ENCODE measurements around the gene EPHB1.

The EPHB1 gene

DNA sequence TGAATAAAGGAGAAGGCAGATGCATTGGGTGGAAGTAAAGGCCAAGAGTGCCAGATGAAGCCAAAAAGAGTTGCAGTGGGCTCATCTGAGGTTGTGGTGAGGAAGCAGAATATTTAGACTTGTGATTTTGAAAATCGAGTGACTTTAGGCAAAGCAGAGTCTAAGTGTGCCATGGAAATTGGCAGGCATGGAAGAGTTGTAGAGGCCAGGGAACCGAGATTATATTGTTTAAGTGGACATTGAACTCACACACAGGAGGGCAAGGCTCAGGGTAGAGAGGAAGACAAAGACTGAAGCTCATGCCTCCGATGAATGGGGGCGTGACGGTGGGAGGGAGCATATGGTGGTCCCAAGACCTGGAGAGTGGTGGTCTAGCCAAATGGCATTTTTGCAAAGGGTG, 347.5 kb downstream of the EPHB1 start:
- FAIRE-seq (no peak), DNase-seq (ENCODE audit: insufficient read length, low spot score) (no peak)
- TF ChIP-seq POLR2AphosphoS5 (IDR thresholded peaks at IDR 0.05; ENCODE audit: low read depth, low read length) (no peak), SPI1 (IDR thresholded peaks at IDR 0.05; ENCODE audit: low read depth, low read length) (no peak), POLR2A (IDR thresholded peaks at IDR 0.05; ENCODE audit: low read depth, low read length) (no peak), TAF1 (IDR thresholded peaks at IDR 0.05; ENCODE audit: low read depth, low read length) (no peak), POU2F2 (IDR thresholded peaks at IDR 0.05; ENCODE audit: low read depth, low read length) (no peak), PAX5 (IDR thresholded peaks at IDR 0.05; ENCODE audit: insufficient read depth, low read length, severe bottlenecking) (no peak)

DNA sequence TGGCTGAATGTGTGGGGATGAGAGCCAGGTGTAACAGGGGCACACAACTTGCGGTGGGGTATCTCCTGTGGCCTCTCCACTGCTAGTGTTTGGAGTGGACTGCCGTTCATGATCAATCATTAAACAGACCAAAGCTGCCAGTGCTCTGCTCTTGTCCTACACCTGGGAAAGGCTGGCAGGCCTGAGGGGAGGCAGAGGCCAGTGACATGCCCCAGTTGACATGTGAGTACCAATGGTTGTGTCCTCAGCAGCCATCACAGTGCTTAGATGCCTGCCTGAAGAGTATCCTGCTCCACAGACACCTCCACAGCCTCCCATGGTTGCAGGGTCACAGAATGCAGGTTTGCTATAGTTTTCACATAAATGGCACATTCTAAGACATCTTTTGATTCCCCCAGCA, 348.4 kb downstream of the EPHB1 start:
- DNase-seq (ENCODE audit: insufficient read length, low spot score) (no peak), FAIRE-seq (no peak)
- no peak for TF ChIP-seq SPI1 (IDR thresholded peaks at IDR 0.05; ENCODE audit: low read depth, low read length)
- no peak for TF ChIP-seq POLR2A (IDR thresholded peaks at IDR 0.05; ENCODE audit: low read depth, low read length)
- no peak for TF ChIP-seq PAX5 (IDR thresholded peaks at IDR 0.05; ENCODE audit: insufficient read depth, low read length, severe bottlenecking)
- no peak for TF ChIP-seq TAF1 (IDR thresholded peaks at IDR 0.05; ENCODE audit: low read depth, low read length)
- no peak for TF ChIP-seq POLR2AphosphoS5 (IDR thresholded peaks at IDR 0.05; ENCODE audit: low read depth, low read length)

DNA sequence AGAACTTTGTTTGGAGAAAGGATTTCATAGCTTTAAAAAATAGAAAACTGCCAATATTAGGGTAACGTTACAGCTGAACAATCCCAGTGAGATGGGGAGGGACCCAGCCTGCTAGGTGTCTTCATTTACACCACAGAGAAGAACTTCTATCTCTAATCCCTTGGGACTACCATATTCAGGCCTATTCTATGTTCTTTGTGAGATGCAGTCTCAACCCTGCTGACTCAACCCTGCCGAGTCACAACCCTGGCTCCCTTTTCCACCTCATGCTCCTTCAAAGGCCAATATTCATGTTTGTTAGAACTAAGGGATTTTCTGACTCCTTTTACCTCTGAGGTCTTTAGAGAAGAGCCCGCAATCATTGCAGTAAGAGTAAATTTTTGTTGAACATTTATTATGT, 350.5 kb downstream of the EPHB1 start:
- TF ChIP-seq POU2F2 (IDR thresholded peaks at IDR 0.05; ENCODE audit: low read depth, low read length) = no peak
- DNase-seq (ENCODE audit: insufficient read length, low spot score) (no peak), FAIRE-seq (no peak)

DNA sequence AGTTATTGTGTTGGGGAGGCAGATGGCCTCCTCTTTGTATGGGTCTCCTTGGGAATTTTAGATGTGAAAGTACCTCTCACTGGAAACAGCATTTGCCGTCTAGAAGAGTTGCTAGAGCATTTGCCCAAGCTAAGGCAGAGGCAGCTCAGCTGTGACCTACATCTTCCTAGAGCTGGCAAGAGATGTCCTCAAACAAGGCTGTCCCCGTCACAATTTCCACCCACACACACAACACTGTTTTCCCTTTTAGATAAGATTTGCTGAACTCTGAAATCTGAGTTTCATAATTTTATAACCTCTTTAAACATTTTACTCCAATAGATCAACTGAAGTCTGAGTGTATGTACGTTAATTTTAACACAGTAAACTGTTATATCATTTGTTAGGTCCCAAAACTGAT, 352.6 kb downstream of the EPHB1 start:
- TF ChIP-seq POLR2A (IDR thresholded peaks at IDR 0.05; ENCODE audit: low read depth, low read length) (no peak), SPI1 (IDR thresholded peaks at IDR 0.05; ENCODE audit: low read depth, low read length) (no peak), POU2F2 (IDR thresholded peaks at IDR 0.05; ENCODE audit: low read depth, low read length) (no peak), POLR2AphosphoS5 (IDR thresholded peaks at IDR 0.05; ENCODE audit: low read depth, low read length) (no peak), TAF1 (IDR thresholded peaks at IDR 0.05; ENCODE audit: low read depth, low read length) (no peak), PAX5 (IDR thresholded peaks at IDR 0.05; ENCODE audit: insufficient read depth, low read length, severe bottlenecking) (no peak)
- no peak for FAIRE-seq

DNA sequence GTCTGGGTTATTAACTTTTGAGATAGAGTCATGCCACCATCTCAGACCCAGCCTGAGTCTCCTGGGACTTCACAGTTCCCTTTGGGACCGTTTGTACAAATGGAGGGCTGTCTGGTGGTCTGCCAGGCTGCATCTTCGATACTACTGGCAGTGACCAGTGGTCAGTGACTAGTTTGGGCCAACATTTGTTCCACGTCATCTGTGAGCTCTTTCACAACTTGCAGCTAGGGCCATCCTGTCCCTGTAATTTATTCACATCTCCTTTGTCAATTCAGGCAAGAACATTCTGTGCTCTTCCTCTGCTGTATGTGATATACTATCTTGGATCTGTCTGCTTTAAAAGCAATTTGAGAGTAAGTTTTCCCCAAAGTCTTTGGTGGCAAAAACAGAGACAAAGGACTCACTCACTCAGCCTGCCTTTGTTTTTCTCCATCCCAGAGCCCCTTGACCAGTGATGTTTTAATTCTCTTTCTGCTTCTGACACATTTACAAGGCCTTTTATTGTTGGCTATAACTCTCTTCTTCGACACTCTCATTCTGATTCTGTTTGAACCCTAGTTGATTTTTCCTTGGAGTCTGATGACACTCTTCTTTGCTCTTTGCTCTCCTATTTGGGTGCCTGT, 353.4 kb downstream of the EPHB1 start:
- TF ChIP-seq PAX5 (IDR thresholded peaks at IDR 0.05; ENCODE audit: insufficient read depth, low read length, severe bottlenecking) = no peak
- no peak for TF ChIP-seq TAF1 (IDR thresholded peaks at IDR 0.05; ENCODE audit: low read depth, low read length)
- no peak for TF ChIP-seq POU2F2 (IDR thresholded peaks at IDR 0.05; ENCODE audit: low read depth, low read length)
- no peak for TF ChIP-seq SPI1 (IDR thresholded peaks at IDR 0.05; ENCODE audit: low read depth, low read length)
- TF ChIP-seq POLR2A (IDR thresholded peaks at IDR 0.05; ENCODE audit: low read depth, low read length) = no peak
- TF ChIP-seq POLR2AphosphoS5 (IDR thresholded peaks at IDR 0.05; ENCODE audit: low read depth, low read length) = no peak
- no peak for DNase-seq (ENCODE audit: insufficient read length, low spot score)
- FAIRE-seq = no peak

More for the DNA sequence above, 352.6 kb downstream of the EPHB1 start:
- DNase-seq (ENCODE audit: insufficient read length, low spot score) = no peak

DNA sequence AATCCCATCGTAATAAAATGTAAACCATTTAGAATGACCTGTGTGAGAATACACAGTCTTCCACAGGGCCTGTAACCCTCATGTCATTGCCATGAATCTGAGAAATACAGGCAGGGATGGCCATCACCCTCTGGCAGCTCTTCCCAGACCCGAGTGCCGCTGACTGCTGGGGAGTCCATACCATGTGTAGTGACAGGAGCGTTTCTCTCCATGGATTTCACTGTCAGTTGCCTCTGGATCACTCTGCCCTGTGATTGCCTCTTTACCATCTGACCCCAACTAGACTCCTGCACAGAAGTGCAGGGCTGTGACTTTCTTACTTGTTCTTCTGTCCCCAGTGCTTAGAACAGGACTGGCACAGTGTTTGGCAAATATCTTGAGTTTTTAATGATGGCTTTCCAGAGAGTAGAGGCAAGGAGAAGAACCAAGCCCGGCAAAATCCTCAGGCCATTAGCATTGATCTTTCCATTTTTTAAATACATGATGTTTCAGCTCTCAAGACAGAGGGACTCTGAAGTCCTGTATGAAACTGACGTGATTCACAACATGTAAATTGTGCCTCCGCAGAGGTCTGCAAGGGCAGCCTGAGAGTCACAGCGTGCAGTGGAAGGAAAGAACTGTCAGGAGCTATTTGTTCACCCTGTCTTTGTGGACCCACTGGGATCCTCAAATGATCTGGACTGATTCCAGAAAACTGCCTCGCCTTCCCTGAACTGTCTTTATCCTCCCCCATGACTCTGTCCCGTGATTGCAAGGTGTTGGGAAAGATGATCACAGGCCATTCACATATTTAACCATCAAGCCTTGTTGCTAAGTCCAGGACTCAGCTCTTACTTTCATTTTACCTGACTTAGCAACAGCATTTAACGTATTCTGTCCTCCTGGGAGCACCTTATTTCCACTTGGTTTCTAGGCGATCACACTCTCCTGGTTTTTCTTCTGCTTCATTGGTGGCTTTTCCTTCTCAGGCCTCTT, 354.9 kb downstream of the EPHB1 start:
- no peak for FAIRE-seq
- DNase-seq (ENCODE audit: insufficient read length, low spot score) = no peak
- no peak for TF ChIP-seq TAF1 (IDR thresholded peaks at IDR 0.05; ENCODE audit: low read depth, low read length)
- TF ChIP-seq SPI1 (IDR thresholded peaks at IDR 0.05; ENCODE audit: low read depth, low read length) = no peak
- no peak for TF ChIP-seq POLR2A (IDR thresholded peaks at IDR 0.05; ENCODE audit: low read depth, low read length)
- no peak for TF ChIP-seq POU2F2 (IDR thresholded peaks at IDR 0.05; ENCODE audit: low read depth, low read length)

DNA sequence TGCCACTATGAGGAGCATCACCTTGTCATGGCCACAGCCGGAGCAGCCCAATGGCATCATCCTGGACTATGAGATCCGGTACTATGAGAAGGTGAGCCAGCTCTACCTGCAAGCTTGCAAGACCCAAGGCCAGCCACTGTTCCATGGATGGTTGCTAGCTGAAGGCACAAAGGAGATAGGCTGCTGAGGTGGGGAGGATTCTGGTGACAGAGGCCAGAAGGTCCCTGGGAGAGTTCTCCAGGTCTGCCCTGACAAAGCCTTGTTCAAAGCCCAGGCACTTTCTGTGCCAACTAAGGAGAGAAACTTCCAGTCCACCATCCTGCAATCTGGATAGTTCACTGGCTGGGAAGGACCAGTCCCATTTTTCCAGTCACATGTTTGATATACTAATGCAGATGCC, 359.1 kb downstream of the EPHB1 start:
- DNase-seq (ENCODE audit: insufficient read length, low spot score) (no peak), FAIRE-seq (no peak)
- no peak for TF ChIP-seq SPI1 (IDR thresholded peaks at IDR 0.05; ENCODE audit: low read depth, low read length)
- no peak for TF ChIP-seq POU2F2 (IDR thresholded peaks at IDR 0.05; ENCODE audit: low read depth, low read length)
- no peak for TF ChIP-seq PAX5 (IDR thresholded peaks at IDR 0.05; ENCODE audit: insufficient read depth, low read length, severe bottlenecking)
- TF ChIP-seq TAF1 (IDR thresholded peaks at IDR 0.05; ENCODE audit: low read depth, low read length) = no peak
- no peak for TF ChIP-seq POLR2A (IDR thresholded peaks at IDR 0.05; ENCODE audit: low read depth, low read length)
- TF ChIP-seq POLR2AphosphoS5 (IDR thresholded peaks at IDR 0.05; ENCODE audit: low read depth, low read length) = no peak

DNA sequence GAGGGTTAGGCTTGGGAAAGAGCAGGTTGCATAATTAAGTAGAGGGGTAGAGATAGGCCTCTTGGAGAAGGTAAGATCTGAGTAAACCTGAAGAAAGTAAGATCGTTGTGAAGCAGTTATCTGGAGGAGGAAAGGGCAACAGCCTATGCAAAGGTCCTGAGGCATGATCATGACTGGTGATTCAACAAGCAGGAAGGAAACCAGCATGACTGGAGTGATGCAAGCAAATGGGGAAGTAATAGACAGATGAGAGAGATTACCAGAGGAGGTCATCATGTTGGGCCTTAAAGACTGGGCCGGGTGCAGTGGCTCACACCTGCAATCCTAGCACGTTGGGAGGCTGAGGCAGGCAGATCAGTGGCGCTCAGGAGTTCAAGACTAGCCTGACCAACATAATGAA, 360.2 kb downstream of the EPHB1 start:
- FAIRE-seq (no peak), DNase-seq (ENCODE audit: insufficient read length, low spot score) (no peak)
- TF ChIP-seq SPI1 (IDR thresholded peaks at IDR 0.05; ENCODE audit: low read depth, low read length) (no peak), TAF1 (IDR thresholded peaks at IDR 0.05; ENCODE audit: low read depth, low read length) (no peak), PAX5 (IDR thresholded peaks at IDR 0.05; ENCODE audit: insufficient read depth, low read length, severe bottlenecking) (no peak), POLR2AphosphoS5 (IDR thresholded peaks at IDR 0.05; ENCODE audit: low read depth, low read length) (no peak), POLR2A (IDR thresholded peaks at IDR 0.05; ENCODE audit: low read depth, low read length) (no peak), POU2F2 (IDR thresholded peaks at IDR 0.05; ENCODE audit: low read depth, low read length) (no peak)

DNA sequence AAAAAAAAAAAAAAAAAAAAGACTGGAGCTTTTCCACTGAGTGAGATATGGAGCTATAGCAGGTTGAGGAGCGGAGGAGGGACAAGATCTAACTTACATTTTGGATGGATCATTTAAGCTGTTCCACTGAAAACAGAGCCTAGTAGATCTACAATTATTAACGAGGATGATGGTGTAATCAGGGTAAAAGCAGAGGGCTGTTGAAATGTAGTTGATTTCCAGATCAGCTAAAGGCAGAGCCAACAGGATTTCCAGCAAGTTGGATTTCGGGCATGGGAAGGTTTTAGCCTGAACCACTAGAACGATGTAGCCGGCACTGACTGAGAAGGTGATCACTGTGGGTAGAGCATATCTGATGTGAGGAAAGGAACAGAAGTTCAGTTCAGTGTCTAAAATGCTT, 360.7 kb downstream of the EPHB1 start:
- TF ChIP-seq POU2F2 (IDR thresholded peaks at IDR 0.05; ENCODE audit: low read depth, low read length) (no peak), SPI1 (IDR thresholded peaks at IDR 0.05; ENCODE audit: low read depth, low read length) (no peak), PAX5 (IDR thresholded peaks at IDR 0.05; ENCODE audit: insufficient read depth, low read length, severe bottlenecking) (no peak)
- no peak for DNase-seq (ENCODE audit: insufficient read length, low spot score)
- no peak for FAIRE-seq

Data from GM12891 (cell line).